Stimulated activated CD8-positive, alpha-beta memory T cell treated with anti-CD3 and anti-CD28 coated beads, Interleukin-4, amount 100 ng/mL, for 1 hour (primary cell): ENCODE results near the gene ARL14EPL.

Experiments used
- DNase-seq, 2 donors: peaks; one replicate each; pipeline ENCODE4 v3.0.0-alpha.2; 2020; ENCODE audit warnings: low read depth in 2 of 2, low spot score in 1 of 2

Gene ARL14EPL

DNA sequence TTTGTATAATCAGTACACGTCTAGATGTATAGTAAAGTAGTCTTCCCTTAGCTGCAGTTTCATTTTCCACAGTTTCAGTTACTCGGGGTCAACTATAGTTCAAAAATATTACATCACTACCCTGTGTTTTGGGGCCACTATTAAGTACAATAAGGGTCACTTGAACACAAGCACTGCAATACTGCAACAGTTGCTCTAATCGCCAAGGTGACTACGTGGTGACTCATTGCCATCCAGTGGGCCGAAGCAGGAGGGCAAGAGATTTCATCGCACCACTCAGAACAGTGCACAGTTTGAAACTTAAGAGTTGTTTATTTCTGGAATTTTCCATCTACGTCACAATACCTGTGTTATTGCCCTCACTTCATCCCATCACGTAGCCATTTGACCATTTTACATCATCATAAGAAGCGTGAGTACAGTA is at the start of gene ARL14EPL:
Gene ARL14EPL (plus strand): TSS at position 379 of the 424 bp plus-strand sequence. CDS start 18,994 bp downstream, outside the sequence.
- no peak for DNase-seq

DNA sequence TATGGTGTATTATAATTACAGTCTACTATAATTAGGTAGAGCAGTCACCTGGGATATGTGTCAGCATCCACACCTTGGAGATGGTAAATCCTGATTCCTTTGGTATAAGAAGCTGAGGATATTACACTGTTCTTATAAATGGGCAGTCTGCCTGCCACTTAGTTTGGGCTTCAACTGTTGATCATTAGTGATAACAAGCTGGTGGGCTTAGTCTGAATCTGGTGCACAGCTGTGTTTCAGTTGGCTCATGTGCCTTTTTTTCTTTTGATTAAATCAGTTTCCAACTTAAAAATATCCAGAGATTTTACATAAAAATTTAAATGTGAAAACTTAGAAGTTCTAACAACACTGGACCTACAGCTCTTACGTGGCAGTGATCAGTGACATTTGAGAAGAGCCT is 48.8 kb upstream of the ARL14EPL start:
- DNase-seq: no peak

DNA sequence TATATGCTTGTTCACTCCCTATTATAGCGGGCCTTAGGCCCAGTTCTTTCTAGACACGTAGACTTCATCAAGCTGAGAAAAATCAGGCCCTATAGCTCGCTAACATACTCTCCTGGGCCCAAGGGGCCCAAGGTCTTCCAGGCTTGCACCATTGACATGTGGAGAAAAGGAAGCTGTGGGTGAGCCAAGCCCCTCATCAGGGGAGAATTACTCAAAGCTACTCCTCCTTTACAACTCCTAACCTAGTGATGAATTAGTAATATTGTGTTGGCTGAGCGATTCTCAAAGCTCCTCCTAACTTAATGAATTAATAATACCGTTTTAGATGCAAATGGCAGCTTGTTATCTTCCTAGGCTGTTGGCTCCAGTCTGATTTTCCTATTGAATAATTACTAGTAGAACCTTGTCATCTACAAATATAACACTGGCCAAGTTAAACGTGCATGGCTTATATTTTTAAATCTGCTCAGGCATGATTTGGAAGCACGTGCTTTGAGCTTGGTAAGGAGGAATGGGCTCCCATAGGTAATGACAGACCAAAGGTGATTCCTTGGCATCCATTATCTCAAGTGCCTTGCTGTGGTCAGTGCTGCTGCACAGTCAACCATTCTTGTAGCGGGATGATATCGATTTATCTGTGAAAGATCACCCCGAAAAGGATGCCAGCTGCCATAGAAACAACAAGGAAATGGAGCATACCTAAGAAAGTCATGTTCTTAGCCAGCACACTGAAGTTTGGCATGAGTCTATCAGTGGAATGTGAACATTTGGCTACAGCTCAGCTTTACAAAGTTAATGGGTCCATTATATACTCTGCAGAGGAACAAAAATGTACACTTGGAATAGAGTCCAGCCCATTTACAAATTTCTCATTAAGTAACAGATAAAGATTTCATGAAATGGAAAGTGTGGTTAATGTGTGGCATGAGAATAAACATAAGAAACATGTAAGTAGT is 46.2 kb upstream of the ARL14EPL start:
- DNase-seq: no peak

DNA sequence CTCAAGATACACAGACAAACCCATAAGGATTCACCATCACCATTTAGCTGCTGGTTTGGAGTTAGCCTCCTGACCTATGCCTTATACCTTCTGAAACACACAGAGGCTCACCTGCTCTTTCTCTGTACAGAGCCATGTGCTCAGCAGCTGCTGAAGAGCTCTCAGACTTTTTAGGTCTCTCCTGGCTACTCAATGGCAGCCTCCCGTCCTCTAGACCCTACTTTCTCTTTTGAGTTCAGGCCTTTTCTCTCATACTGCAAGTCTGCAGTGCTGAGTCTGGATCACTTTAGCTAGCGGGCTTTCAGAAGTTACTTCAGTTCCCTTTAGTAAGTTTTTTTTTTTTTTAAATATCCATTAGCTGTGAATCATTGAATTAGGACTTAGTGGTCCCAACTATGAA is 44.3 kb upstream of the ARL14EPL start:
- no peak for DNase-seq

DNA sequence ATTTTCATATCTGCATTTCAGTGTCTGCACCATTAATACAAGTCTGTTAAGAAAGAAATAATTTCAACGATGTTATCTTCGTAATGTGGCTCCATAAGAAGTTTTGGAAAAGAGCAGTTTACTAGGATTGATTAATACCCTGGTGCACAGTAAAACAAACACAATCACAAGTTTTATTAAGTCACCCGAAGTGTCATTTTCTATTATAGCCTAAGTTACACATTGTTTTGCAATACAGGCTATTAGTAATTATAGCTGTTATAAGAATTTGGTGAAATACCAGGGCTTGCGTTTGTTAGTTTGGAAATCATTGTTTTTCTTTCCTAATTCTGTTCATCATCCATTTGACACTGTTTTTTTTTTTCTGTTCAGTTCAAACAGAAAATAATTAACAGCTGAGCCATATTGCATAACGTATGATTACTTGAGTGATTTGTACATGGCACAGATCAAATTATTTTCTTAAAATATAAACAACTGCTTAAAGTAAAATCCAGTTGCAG is 39.4 kb upstream of the ARL14EPL start:
- no peak for DNase-seq

DNA sequence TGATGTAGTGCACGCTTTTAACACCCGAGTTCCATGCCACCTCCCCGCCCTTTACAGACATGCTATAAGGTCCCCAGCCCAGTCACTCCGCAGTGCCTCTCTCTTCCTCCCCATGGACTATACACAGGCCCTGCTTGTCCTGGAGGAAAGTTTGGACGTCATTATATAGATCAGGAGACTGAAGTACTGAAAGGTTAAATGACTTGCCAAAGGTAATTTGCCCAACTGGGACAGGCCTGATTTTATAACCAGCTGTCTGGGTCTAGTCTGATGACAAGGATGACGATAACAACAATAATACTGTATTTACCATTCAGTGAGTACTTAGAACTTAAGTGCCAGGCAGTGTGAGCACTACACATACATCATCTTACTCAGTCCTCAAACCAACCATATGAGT is 36.9 kb upstream of the ARL14EPL start:
- no peak for DNase-seq

DNA sequence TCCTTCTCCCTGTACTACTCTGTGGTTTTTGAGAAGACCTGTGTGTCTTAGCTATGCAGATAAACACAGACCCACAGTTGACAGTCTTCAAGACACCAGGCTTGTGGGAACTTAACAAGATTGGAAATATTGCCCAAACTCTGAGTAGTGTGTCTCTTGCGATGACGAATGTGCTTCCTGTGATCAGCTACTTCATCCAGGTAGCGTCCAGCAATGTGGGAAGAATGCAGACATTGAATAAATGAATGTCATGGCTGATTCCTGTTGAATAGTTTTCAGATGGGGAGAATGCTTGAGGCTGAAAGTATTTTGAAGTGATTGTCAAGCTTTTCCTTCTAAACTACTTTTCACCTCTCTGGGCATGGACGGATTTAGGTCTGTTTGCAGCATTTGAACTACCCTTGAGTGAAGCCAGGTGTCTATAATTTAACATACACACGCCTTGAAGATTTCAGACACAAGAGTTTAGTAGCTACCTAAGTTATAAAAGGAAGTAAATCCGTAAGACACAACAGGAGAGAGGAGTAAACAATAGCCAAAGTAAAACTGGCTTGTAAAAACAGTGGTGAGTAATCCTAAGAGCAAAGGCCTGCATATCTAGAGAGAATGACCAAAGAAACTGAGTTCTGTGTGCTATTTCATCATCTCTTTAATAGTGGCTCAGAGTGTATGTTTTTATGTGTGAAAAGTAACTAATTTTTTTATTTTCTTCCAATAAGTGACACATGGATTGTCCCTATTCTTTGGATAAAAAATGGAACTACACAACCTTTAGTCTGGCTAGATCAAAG is 30.0 kb upstream of the ARL14EPL start:
- no peak for DNase-seq

DNA sequence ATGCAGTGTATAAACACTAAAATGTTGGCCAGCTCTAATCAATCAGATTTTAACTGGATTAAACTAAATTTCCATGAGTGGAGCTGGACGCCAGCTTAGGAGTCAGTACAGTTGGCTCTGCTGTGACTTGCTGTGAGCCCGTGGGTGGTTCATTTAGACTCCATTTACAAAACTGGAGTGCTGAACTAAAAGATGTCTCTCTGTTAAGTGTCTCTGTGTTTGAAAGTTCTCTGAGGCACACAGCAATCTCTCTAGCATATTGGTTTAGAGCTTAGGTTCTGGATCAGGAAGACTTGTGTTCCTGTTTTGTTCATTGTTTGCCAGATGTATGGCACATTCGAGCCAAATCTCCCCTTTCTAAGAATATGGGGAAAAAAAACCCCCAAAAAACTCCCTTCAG is 28.0 kb upstream of the ARL14EPL start:
- DNase-seq: no peak

DNA sequence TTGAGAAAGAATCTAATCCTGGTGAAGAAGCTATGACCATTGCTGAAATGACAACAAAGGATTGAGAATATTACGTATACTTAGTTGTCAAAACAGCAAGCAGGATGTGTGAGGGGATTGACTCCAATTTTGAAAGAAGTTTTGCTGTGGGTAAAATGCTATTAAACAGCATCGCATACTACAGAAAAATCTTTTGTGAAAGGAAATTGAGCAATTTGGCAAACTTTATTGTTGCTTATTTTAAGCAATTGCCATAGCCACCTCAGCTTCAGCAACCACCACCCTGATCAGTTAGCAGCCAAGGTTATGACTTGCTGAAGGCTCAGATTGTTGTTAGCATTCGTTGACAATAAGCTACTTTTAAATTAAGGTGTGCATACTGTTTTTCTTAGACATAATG is 22.5 kb upstream of the ARL14EPL start:
- DNase-seq: no peak

DNA sequence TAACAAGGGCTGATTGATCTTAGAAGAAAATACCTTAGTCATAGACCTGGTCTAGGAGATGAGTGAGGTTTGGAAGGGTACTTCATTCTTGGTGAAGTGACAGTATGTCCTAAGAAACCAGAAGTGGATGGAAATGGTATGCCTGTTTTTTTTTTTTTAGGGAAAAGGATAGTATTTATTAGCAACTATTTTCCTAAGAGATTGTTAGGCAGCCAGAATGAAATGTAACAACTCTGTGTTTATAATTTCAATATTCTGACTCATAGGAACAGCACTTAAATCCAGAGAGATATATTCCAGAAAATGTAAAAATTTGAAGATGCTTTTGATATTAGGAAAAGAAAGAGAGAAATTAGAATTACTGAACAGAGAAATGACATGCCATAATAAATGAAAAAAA is 21.2 kb upstream of the ARL14EPL start:
- no peak for DNase-seq

DNA sequence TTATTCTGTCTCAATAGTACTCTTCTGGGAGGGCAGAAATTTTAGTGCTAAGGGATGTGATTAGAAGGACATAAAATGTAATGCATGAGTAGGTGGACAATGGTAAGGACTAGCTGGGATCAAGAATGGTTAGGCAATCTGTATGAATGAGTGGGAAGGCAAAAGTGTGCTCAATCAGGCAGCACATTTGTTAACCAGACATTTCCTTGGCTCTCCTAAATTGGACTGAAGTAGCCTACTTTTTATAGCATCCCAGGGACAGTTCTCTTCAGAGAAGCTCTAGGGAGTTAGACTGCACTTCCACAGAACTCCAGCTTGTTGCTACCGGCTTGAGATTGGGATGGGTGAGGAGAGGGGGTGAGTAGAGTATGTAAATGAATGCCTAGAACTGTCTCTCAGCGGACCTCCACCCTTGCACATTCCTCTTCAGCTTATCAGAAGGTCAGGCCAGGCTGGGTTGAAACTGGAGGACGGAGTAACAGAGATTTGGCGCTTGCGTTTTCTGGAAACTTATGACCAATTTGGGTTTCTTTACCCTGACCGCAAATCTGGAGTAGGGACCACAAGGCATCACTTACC is 19.0 kb upstream of the ARL14EPL start:
- no peak for DNase-seq

DNA sequence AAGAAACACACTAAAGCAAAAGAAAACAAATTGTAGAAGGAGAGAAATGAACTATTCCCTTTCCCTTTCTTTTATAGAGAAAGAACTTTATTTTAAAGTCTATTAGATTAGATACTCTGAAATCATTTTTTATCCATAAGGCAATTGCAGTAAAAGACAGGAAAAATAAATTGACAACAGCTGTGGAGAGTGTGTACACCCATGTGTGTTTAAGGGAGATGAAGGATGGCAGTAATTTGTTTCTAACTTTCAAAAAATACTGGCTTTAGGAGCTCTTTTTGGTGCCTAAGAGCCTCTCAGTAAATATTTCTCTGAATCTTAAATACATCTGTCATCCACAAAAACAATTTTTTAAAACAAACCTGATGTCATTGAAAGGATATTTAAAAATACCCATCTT is 18.3 kb upstream of the ARL14EPL start:
- DNase-seq: no peak

DNA sequence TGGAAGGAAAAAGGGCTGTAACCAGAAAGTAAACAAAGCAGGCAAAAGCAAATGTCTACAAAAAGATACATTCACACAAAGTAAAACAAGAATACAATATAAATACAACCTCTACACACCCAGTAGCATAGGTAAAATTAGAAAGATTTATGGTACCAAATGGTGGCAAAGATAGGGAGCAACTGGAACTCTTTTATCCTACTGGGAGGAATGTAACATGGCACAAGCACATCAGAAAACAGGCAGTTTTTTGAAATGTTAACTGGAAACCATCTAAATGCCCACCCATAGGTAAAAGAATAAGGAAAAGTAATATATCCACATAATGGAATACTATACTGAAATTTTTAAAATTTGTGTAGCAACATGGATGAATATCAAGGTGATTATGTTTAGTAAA is 8.7 kb upstream of the ARL14EPL start:
- no peak for DNase-seq

DNA sequence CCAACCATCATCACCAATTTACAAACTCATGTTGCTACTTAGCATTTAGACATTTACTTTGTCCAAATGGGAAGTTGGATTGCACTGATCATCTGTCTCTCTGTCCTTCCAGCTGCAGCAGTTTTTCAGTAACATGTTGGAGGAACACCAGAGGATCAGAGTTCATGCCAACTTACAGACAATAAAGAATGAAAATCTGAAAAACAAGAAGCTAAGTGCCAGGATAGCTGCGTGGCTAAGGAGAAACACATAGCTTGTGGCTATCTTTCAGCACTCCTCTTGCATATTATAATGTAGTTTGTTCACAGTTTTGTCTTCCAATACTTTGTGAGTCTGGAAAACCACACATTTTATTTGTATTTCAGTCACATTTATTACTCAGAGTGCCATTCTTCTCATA is 6.4 kb upstream of the ARL14EPL start:
- no peak for DNase-seq

DNA sequence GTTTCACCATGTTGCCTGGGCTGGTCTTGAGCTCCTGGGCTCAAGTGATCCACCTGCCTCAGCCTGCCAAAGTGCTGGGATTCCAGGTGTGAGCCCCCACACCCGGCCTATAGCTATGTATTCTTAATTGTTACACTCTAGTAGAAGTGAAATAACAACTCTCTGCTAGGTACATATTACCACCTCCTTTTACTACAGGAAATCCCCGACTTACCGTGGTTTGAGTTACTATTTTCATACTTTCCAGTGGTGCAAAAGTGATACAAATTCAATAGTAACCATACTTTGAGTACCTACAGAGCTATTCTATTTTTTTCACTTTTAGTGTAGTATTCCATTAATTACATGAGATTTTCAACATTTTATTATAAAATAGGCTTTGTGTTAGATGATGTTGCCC is 719 bp downstream of the ARL14EPL start:
- no peak for DNase-seq

DNA sequence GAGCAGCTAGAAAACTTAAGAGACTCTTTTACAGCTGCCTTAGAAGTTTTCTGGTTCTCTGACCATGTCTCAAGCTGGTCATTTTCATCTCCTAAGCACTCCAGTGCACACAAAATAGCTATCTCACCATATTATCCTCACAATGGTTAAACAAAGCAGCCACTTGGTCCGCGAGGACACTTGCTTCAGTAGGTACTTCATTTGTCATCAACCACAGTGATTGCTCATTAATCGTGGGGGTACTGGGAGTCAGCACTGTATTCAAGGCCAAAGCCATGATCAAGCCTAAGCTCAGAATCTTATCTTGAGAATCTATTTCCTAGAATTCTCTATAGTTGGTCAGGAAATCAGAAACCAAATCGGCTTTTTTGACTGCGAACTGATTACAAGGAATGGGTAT is 2.9 kb downstream of the ARL14EPL start:
- DNase-seq: no peak

DNA sequence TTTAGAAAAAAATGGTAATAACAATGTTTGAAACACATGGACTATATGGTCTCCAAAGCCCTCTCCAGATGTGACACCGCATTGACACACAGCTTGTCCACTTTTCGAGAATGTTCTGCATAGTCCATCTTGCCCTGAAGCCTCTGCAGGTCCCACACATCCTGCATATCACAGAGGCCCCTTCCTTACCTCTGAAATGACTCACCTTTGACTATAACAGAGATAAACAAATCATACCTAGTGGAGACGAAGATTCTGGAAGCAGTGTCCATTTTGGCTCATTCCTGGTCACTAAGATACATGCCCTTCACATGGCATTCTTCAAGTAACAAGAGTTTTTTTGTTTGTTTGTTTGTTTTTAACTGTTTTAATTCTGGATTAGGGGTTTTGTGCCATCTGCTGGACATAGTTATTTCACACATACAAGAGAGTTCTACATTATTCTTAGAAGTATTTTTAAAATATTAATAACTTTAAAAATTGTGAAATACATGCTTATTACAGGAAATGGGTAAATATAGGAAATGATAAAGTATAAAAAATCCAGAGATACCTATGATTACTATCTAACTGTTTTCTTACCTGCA is 5.1 kb downstream of the ARL14EPL start:
- DNase-seq: no peak

DNA sequence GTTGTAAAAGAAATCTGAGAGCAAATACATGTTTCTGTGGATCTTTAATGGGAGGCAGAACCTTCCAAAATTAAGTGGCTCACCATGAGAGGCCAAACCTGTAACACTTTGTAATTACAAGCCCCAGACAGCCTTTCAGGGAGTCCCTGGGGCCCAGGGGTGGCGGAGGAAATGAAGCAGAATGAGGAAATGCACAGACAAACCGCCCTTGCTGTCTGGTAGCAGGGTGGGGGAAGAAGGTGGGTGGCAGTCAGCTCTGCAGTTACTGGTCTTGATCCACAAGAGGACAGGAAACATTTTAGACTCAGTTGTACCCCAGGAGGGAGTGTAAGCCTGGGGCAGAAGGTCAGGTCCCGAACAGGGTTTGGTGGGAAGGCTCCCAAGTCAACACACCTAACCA is 6.5 kb downstream of the ARL14EPL start:
- DNase-seq: no peak

DNA sequence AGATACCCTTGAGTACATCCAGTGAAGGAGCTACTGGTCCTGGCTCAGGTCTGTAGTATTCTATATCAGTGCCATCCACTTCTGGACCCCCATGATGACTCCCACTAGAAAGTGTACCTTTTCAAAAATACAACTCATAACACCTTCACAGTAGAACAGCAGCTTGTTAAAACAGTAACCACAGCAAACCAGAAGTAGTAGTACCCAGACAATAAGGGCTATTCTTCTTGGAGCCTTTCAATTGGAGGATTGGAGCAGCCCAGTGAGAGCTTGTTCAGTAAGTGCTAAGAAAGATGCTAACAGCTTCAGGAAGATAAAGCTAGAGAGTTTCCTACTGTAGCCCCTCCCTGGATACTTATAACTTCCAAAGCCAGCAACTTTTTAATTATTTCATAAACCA is 10.1 kb downstream of the ARL14EPL start:
- no peak for DNase-seq

DNA sequence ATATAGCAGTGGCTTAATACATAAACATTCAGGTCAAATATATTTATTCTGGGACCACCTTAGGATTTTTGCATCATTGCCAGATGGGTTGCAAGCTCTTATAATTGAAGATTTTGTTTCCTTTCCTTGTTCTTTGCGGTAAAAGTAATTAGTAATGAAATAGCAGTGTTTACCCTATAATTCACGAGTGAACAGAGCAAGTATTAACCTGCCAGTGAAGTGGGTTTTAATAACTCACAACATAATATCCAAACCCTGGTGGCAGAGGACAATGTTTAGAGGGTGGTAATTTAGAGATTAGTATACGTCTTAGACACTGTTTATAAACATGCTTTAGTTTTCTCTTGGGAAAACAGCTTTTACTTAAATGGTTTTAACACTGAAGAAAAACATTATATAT is 11.8 kb downstream of the ARL14EPL start:
- DNase-seq: no peak

DNA sequence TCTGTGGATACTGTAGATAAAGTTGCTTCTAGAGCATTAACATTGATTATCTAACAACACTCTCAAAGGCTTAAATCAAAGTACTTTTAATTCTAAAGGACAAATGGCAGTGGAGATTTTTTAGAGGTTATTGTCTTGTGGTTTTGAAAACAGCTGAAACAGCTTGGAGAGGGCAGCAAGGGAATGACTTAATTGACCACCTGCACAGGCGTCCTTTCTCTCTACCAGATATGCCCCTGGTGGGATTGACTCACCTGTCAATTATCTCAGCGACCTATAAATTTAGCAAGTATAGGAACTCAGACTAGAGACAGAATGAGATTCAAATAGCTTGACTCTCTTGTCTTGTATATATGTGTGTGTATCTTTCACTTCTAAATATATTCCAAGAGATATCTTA is 13.5 kb downstream of the ARL14EPL start:
- DNase-seq: no peak
